ENCODE measurements around the gene GIMAP6.
A peak's percentile ranks its signal among the peaks of the same experiment; 100 is the strongest.
"Not testable (repeated sequence)": the region's sequence is repeated elsewhere in the genome, so short reads cannot be mapped to it uniquely, and the experiment has no call there.

Gene GIMAP6

DNA sequence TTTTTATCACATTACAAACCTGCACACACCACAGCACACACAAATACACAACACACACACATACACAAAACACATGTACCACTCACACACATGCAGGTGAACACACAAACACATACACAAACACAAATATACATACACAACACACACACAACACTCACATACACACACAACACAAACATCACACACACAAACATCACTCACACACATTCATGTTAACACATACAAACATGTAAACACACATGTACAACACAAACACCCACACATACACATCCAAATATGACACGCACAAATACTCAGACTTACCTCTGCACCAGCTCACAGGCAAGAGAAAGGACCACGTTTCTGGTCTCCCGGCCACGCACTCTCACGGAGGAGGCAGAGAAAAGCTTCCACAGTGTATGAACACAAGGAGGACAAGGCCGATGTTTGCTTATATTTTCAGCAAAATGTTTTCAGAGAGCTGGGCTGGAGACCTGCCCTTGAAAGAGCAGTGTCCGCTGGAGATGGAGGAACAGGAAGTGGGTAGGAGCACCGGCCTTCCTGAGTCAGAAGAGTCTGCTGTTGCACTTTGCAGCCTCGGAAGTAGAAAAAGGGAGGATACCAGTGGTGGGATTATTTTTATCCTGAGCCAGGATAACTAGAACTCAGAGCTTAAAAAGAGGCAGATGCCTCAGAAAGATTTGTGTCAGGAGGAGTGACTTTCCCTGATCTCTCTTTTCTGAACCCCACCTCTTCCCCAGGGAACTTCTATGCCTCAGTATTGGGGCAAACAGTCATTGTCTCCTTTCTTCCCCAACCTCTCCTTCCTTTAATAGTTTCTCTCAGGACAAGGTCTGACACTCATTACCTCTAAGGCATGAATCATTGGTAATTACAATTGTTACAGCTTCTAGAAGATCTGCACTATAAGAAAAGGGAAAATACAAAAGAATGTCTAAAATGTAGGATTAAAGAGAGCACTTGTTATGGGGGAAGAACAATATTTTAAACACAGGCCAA lies at the start of gene GIMAP6:
Gene GIMAP6 (minus strand): TSS at position 520 of the 999 bp plus-strand sequence. CDS start 2,243 bp downstream, outside the sequence.
- no peaks in the 10 kb centered on the region for H3K27me3 Mint-ChIP-seq
- peak within 1 kb of the TSS; percentile 95 for H3K27ac Mint-ChIP-seq
- H3K36me3 Mint-ChIP-seq (ENCODE audit: low read depth): peaks cover 52% of the 10 kb centered on the region
- peaks cover 12% of the 10 kb centered on the region for H3K9me3 Mint-ChIP-seq
- peak within 1 kb of the TSS; percentile 98 for H3K4me3 Mint-ChIP-seq
- H3K4me1 Mint-ChIP-seq (ENCODE audit: low read depth): peaks cover 63% of the 10 kb centered on the region

GRCh38 chr7:150680364-150680763 lies 48.2 kb upstream of the GIMAP6 start:
- H3K27ac Mint-ChIP-seq, H3K4me3 Mint-ChIP-seq, H3K27me3 Mint-ChIP-seq, H3K9me3 Mint-ChIP-seq: not testable (repeated sequence)
- H3K4me1 Mint-ChIP-seq (ENCODE audit: low read depth): peaks cover 93% of the 10 kb centered on the region
- H3K36me3 Mint-ChIP-seq (ENCODE audit: low read depth): peaks cover 15% of the 10 kb centered on the region

DNA sequence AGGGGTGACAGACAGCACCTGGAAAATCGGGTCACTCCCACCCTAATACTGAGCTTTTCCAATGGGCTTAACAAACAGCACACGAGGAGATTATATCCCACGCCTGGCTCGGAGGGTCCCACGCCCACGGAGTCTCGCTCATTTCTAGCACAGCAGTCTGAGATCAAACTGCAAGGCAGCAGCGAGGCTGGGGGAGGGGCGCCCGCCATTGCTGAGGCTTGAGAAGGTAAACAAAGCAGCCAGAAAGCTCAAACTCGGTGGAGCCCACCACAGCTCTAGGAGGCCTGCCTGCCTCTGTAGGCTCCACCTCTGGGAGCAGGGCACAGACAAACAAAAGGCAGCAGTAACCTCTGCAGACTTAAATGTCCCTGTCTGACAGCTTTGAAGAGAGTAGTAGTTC lies 46.4 kb upstream of the GIMAP6 start:
- H3K4me1 Mint-ChIP-seq (ENCODE audit: low read depth): peaks cover 82% of the 10 kb centered on the region
- not testable (repeated sequence) for H3K9me3 Mint-ChIP-seq

DNA sequence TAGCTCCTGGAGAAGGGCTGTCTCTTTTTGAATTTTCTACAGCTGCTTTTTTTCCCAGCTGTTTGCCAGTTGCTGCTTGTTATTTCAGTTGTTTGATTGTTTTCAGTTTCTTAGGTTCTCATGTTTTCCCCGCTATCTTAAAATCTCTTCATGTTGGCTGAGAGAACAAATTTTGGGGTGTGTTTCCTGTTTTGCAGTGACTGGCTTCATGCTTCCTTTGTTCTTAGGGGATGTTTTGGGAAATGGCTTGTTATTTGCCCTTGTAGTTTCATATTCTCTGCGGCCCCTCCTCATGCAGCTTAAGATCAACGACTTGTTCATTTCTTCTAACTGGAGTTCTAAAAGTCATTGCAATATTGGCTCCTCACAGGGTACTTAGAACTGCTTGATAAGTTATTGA lies 44.7 kb upstream of the GIMAP6 start:
- peaks cover 13% of the 10 kb centered on the region for H3K9me3 Mint-ChIP-seq
- peak overlapping the region; percentile 48 for H3K4me3 Mint-ChIP-seq
- H3K4me1 Mint-ChIP-seq (ENCODE audit: low read depth): peaks cover 78% of the 10 kb centered on the region
- H3K27ac Mint-ChIP-seq: peak overlapping the region; percentile 80
- H3K36me3 Mint-ChIP-seq (ENCODE audit: low read depth): peaks cover 11% of the 10 kb centered on the region
- not testable (repeated sequence) for H3K27me3 Mint-ChIP-seq

More for the DNA sequence above, 46.4 kb upstream of the GIMAP6 start:
- Mint-ChIP-seq H3K4me3 (peak overlapping the region; percentile 68), H3K36me3 (ENCODE audit: low read depth) (peaks cover 15% of the 10 kb centered on the region), H3K27ac (peak overlapping the region; percentile 77)
- H3K27me3 Mint-ChIP-seq: not testable (repeated sequence)

DNA sequence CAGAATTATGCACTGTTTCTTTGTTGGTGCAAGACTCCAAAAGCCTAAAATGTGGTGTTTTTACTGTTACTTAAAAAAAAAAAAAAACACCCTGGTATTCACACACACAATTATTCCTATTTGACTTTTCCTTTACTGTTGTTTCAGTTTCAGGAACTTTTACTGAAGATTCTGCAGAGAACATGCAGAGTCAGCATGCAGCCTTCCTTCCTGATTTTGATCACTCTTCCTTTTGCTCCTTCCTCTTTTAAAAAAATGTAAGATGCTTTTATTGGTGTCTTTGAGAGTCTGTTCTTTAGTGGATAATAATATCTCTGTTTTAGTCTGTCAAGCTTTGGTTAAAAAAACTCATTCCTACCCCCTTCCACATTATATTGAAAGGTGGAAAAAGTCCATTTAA lies 44.1 kb upstream of the GIMAP6 start:
- peaks cover 78% of the 10 kb centered on the region for H3K4me1 Mint-ChIP-seq (ENCODE audit: low read depth)
- peaks cover 13% of the 10 kb centered on the region for H3K9me3 Mint-ChIP-seq
- peaks cover 11% of the 10 kb centered on the region for H3K36me3 Mint-ChIP-seq (ENCODE audit: low read depth)
- peak overlapping the region; percentile 80 for H3K27ac Mint-ChIP-seq
- peak overlapping the region; percentile 48 for H3K4me3 Mint-ChIP-seq
- H3K27me3 Mint-ChIP-seq: not testable (repeated sequence)

DNA sequence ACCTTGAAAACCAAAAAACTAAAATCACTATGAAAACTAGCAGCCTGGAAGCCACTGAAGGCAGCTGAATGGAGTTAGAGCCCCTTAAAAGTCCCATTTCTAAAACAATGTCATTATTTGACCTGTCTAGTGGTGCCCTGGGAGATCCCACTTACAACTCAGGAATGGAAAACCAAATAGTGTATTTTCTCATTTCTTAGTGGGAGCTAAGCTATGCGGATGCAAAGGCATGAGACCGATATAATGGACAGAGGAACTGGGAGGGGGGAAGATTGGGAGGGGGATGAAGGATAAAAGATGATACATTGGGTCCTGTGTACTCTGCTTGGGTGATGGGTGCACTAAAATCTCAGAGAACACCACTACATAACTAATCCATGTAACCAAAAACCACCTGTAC lies 43.5 kb upstream of the GIMAP6 start:
- peaks cover 78% of the 10 kb centered on the region for H3K4me1 Mint-ChIP-seq (ENCODE audit: low read depth)
- peaks cover 11% of the 10 kb centered on the region for H3K36me3 Mint-ChIP-seq (ENCODE audit: low read depth)
- H3K9me3 Mint-ChIP-seq: peaks cover 13% of the 10 kb centered on the region
- H3K27ac Mint-ChIP-seq: peak overlapping the region; percentile 45
- no peak overlapping the region for H3K4me3 Mint-ChIP-seq
- H3K27me3 Mint-ChIP-seq: no peaks in the 10 kb centered on the region

GRCh38 chr7:150671798-150672585 lies 39.8 kb upstream of the GIMAP6 start:
- not testable (repeated sequence) for H3K27me3 Mint-ChIP-seq, H3K4me3 Mint-ChIP-seq
- Mint-ChIP-seq H3K36me3 (ENCODE audit: low read depth) (peaks cover 10% of the 10 kb centered on the region), H3K9me3 (peaks cover 13% of the 10 kb centered on the region), H3K4me1 (ENCODE audit: low read depth) (peaks cover 82% of the 10 kb centered on the region), H3K27ac (peak overlapping the region; percentile 61)

DNA sequence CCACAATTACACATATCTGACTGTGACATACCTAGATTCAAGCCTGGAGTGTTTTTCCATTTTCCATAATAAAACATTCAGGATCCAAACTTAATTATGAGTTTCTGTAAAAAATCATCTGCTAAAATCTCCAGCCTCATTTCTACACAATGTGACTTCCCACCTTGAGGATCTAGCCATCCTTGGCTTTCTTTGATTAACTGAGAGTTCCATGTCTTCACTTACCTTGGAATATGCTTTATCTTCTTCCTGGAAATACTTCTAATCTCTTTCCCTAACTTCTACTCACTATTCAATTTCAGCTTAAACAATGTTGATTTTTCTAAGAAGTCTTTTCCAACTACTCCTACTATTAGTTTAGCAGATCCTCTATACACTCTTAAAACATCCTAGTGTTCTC lies 36.8 kb upstream of the GIMAP6 start:
- Mint-ChIP-seq H3K36me3 (ENCODE audit: low read depth) (peaks cover 10% of the 10 kb centered on the region), H3K4me3 (peak overlapping the region; percentile 46), H3K27ac (peak overlapping the region; percentile 99), H3K4me1 (ENCODE audit: low read depth) (peaks cover 90% of the 10 kb centered on the region), H3K9me3 (peaks cover 13% of the 10 kb centered on the region), H3K27me3 (no peaks in the 10 kb centered on the region)

- Mint-ChIP-seq H3K27ac (peak overlapping the region; percentile 99), H3K4me1 (ENCODE audit: low read depth) (peaks cover 95% of the 10 kb centered on the region), H3K9me3 (peaks cover 13% of the 10 kb centered on the region), H3K4me3 (peak overlapping the region; percentile 46), H3K27me3 (no peaks in the 10 kb centered on the region), H3K36me3 (ENCODE audit: low read depth) (peaks cover 10% of the 10 kb centered on the region)
Observed at GRCh38 chr7:150668472-150668911, 36.3 kb upstream of the GIMAP6 start.

DNA sequence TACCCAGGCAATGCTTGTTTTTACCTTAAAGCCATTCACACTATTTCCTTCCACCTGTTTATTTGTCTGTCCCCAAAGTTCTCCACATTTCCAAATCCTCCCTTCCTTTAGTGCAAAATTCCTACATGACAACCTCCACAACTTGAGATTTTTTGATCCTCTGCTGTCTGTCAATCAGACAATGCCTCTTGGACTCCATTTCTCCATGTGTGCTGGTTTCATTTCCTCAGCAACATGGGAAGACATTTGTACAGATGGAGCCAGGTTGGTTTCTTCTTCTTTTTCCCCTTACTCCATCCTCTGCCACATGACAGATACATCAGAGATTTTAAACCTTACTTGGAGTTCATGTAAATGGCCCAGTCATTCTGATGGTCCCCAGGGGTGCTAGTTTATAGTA lies 34.2 kb upstream of the GIMAP6 start:
- Mint-ChIP-seq H3K4me1 (ENCODE audit: low read depth) (peaks cover 95% of the 10 kb centered on the region), H3K27me3 (no peaks in the 10 kb centered on the region), H3K4me3 (peak overlapping the region; percentile 43), H3K36me3 (ENCODE audit: low read depth) (peaks cover 5% of the 10 kb centered on the region), H3K27ac (peak overlapping the region; percentile 99), H3K9me3 (peaks cover 5% of the 10 kb centered on the region)

GRCh38 chr7:150665896-150666295 lies 33.7 kb upstream of the GIMAP6 start:
- Mint-ChIP-seq H3K4me3 (peak overlapping the region; percentile 43), H3K4me1 (ENCODE audit: low read depth) (peaks cover 95% of the 10 kb centered on the region), H3K9me3 (peaks cover 5% of the 10 kb centered on the region), H3K27ac (peak overlapping the region; percentile 99), H3K27me3 (no peaks in the 10 kb centered on the region), H3K36me3 (ENCODE audit: low read depth) (peaks cover 5% of the 10 kb centered on the region)

GRCh38 chr7:150665089-150665748 lies 33.0 kb upstream of the GIMAP6 start:
- Mint-ChIP-seq H3K4me3 (peak overlapping the region; percentile 43), H3K4me1 (ENCODE audit: low read depth) (peaks cover 91% of the 10 kb centered on the region), H3K27me3 (no peaks in the 10 kb centered on the region), H3K36me3 (ENCODE audit: low read depth) (peaks cover 5% of the 10 kb centered on the region), H3K9me3 (peaks cover 5% of the 10 kb centered on the region), H3K27ac (peak overlapping the region; percentile 99)

DNA sequence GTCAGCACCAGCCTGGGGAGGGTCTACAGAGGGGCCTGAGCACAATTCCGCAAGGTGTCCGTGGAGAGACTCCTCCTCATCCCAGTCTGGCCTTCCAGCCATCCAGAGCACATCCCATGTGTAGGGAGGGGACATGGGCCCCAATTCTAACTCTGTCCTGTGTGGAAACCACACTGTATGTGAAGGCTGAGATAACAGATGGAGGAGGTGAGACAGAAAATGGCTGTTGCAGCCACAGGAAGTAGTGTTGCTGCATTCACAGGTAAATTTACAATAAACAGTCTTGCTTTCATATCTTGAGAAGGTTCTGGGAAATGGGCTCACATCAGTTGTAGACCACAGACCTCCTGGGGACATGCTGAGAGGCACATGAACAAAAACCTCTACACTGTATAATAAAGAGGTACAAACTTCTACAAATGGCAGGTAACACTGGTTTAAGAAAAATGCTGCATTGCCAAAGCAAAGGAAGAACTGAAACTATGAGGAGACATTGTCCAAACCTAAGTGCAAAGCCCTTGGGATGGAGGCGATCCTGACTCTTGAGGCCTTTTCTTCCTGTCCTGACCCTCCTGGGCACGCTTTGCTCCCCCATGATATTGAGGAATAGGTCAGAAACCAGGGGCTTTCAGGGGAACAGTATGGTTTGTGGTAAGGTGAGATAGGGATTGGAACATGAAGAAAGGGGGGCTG lies 31.8 kb upstream of the GIMAP6 start:
- peak overlapping the region; percentile 99 for H3K27ac Mint-ChIP-seq
- H3K36me3 Mint-ChIP-seq (ENCODE audit: low read depth): peaks cover under 1% of the 10 kb centered on the region
- peaks cover under 1% of the 10 kb centered on the region for H3K9me3 Mint-ChIP-seq
- peak overlapping the region; percentile 39 for H3K4me3 Mint-ChIP-seq
- H3K4me1 Mint-ChIP-seq (ENCODE audit: low read depth): peaks cover 79% of the 10 kb centered on the region
- no peaks in the 10 kb centered on the region for H3K27me3 Mint-ChIP-seq

DNA sequence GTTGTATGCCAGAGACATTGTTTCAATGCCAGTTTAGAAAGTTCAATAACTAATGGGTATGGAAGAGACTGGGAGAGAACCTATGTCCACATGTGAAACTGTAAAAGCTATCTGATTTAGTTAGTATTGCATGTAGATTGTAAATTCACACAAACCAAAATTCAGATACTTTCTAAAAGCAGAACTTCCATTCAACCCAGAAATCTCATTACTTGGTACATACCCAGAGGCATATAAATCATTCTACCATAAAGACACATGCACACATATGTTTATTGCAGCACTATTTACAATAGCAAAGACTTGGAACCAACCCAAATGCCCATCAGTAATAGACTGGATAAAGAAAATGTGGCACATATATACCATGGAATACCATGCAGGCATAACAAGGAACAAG lies 30.6 kb upstream of the GIMAP6 start:
- not testable (repeated sequence) for H3K36me3 Mint-ChIP-seq (ENCODE audit: low read depth); H3K27me3 Mint-ChIP-seq; H3K9me3 Mint-ChIP-seq
- Mint-ChIP-seq H3K4me3 (peak overlapping the region; percentile 51), H3K4me1 (ENCODE audit: low read depth) (peaks cover 68% of the 10 kb centered on the region), H3K27ac (peak overlapping the region; percentile 87)
